Gastrocnemius medialis (tissue), 4 donors: Measurements from ENCODE around the gene KMT2B. TPM values are rescaled to one million over a fixed set of nuclear protein-coding genes. Genes with fewer than 3 reads are reported as not detected.

Source experiments
- ATAC-seq, 2 donors: fragments of 150-250 bp; one replicate each; pipeline ENCODE4 v1.9.1; 2016
- DNase-seq, 2 donors: peaks; one replicate each; pipeline ENCODE4 v3.0.0-alpha.2; 2019
- H3K27ac ChIP-seq, 4 donors: fragments of 200-600 bp; sonication (generic); 1 replicate in 1 of 4; 2 replicates in 3 of 4; pipeline ENCODE4 v1.5.1; 2016 to 2018; ENCODE audit warnings: mild to moderate bottlenecking in 2 of 4, moderate library complexity in 1 of 4
- H3K27me3 ChIP-seq, 3 donors: fragments of 200-600 bp; sonication (generic) in 2 of 3; 1 replicate in 1 of 3; 2 replicates in 2 of 3; pipeline versions ENCODE4 v1.5.1 to v1.6.0; 2016 to 2019; ENCODE audit warnings: mild to moderate bottlenecking in 1 of 3, moderate library complexity in 1 of 3
- H3K36me3 ChIP-seq, 2 donors: fragments of 200-600 bp; sonication (generic) in 1 of 2; one replicate each; pipeline ENCODE4 v1.5.1; 2017 to 2018
- H3K4me1 ChIP-seq, 2 donors: fragments of 200-600 bp; sonication (generic) in 1 of 2; one replicate each; pipeline ENCODE4 v1.5.1; 2016 to 2017; ENCODE audit warnings: mild to moderate bottlenecking in 2 of 2
- H3K4me3 ChIP-seq, 4 donors: fragments of 200-600 bp; sonication (generic) in 3 of 4; 1 replicate in 1 of 4; 2 replicates in 3 of 4; pipeline ENCODE4 v1.5.1; 2016 to 2019; ENCODE audit warnings: mild to moderate bottlenecking in 2 of 4
- H3K9me3 ChIP-seq, 3 donors: fragments of 200-600 bp; sonication (generic) in 2 of 3; 1 replicate in 1 of 3; 2 replicates in 2 of 3; pipeline ENCODE4 v1.5.1; 2016 to 2019
- POLR2A ChIP-seq, 2 donors: fragments of 450-650 bp; IDR thresholded peaks; one replicate each; pipeline ENCODE4 v1.6.1; 2017; ENCODE audit warnings: antibody characterized with exemption in 2 of 2, mild to moderate bottlenecking in 2 of 2, moderate library complexity in 2 of 2
- in situ Hi-C, 4 donors: fragments of 200-750 bp; cut with MboI; loops; one replicate each; pipeline versions ENCODE4 v1.15.0 to v1.8.0; 2017; ENCODE audit warnings: low sequenced_read_pairs in 4 of 4
- intact Hi-C: fragments of 100-400 bp; cut with DNase I; formaldehyde crosslinking; loops from one replicate; pipeline ENCODE4 v1.15.1; 2023; ENCODE audit warnings: low total_unique reads
- total RNA-seq, 4 donors: library from RNA; depleted of rRNA; stranded (reverse); fragments of >200 nt; gene quantifications; one replicate each; pipeline versions ENCODE4 v1.1.0 to v1.2.3, GENCODE V29; 2016
- TF ChIP-seq, protein P1 (sequence below), 5 experiments: fragments of 450-650 bp in 3 of 5; fragments of 200-600 bp in 2 of 5; sonication (generic) in 2 of 5; IDR thresholded peaks in 4 of 5; conservative IDR thresholded peaks in 1 of 5; 1 replicate in 4 of 5; 2 replicates in 1 of 5; pipeline ENCODE4 v1.5.1; 2016 to 2019; ENCODE audit warnings: antibody characterized with exemption in 5 of 5, mild to moderate bottlenecking in 3 of 5, moderate library complexity in 3 of 5

The KMT2B gene
- total RNA-seq, 4 donors from 2014 or later: 9.3 to 39.0 (median 16.8) TPM

- peaks cover 28 to 43% of the 10 kb centered on the region in 2 donors for H3K4me1 ChIP-seq
- ATAC-seq: peak; percentile 3 to 15
- H3K36me3 ChIP-seq: peaks cover 0 to 12% of the 10 kb centered on the region in 2 donors
- H3K27ac ChIP-seq: peak within 1 kb of the TSS; percentile 89 to 97 (median 95)
- intact Hi-C loops (loop anchor here (5.0 to 10.0 kb wide), 5 partner anchors 109 to 714 kb away; partner anchors contain the start of genes COX6B1, COX7A1, HPN and USF2), in situ Hi-C loops (loop anchor here in 1 of 4 donors (25.0 kb wide), 1 partner anchor 381 kb away; the partner anchor contains the start of gene CAPNS1)
- H3K27me3 ChIP-seq: no peaks in the 10 kb centered on the region
- peak within 1 kb of the TSS; percentile 57 to 84 (median 74) for H3K4me3 ChIP-seq
- DNase-seq: peak in 1 of 2 donors; percentile 74
- TF ChIP-seq, protein P1, sequence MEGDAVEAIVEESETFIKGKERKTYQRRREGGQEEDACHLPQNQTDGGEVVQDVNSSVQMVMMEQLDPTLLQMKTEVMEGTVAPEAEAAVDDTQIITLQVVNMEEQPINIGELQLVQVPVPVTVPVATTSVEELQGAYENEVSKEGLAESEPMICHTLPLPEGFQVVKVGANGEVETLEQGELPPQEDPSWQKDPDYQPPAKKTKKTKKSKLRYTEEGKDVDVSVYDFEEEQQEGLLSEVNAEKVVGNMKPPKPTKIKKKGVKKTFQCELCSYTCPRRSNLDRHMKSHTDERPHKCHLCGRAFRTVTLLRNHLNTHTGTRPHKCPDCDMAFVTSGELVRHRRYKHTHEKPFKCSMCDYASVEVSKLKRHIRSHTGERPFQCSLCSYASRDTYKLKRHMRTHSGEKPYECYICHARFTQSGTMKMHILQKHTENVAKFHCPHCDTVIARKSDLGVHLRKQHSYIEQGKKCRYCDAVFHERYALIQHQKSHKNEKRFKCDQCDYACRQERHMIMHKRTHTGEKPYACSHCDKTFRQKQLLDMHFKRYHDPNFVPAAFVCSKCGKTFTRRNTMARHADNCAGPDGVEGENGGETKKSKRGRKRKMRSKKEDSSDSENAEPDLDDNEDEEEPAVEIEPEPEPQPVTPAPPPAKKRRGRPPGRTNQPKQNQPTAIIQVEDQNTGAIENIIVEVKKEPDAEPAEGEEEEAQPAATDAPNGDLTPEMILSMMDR (IDR thresholded peaks at IDR 0.05 in 4 of 5, conservative IDR thresholded peaks at IDR 0.05 in 1 of 5): no peak
- TF ChIP-seq POLR2A (IDR thresholded peaks at IDR 0.05): peak; percentile 64 to 77
- no peaks in the 10 kb centered on the region for H3K9me3 ChIP-seq
These were observed 38.8 kb downstream of the KMT2B start, which contains the start of gene HSPB6 for GRCh38 chr19:35756377-35757230. Gene HSPB6, minus strand, starts transcription at chr19:35757029. Its CDS starts 21 bp downstream, at chr19:35757008.

GRCh38 chr19:35757231-35757748 lies 39.5 kb downstream of the KMT2B start:
- in situ Hi-C loops: loop anchor here in 1 of 4 donors (25.0 kb wide), 1 partner anchor 380 kb away; the partner anchor contains the start of gene CAPNS1

DNA sequence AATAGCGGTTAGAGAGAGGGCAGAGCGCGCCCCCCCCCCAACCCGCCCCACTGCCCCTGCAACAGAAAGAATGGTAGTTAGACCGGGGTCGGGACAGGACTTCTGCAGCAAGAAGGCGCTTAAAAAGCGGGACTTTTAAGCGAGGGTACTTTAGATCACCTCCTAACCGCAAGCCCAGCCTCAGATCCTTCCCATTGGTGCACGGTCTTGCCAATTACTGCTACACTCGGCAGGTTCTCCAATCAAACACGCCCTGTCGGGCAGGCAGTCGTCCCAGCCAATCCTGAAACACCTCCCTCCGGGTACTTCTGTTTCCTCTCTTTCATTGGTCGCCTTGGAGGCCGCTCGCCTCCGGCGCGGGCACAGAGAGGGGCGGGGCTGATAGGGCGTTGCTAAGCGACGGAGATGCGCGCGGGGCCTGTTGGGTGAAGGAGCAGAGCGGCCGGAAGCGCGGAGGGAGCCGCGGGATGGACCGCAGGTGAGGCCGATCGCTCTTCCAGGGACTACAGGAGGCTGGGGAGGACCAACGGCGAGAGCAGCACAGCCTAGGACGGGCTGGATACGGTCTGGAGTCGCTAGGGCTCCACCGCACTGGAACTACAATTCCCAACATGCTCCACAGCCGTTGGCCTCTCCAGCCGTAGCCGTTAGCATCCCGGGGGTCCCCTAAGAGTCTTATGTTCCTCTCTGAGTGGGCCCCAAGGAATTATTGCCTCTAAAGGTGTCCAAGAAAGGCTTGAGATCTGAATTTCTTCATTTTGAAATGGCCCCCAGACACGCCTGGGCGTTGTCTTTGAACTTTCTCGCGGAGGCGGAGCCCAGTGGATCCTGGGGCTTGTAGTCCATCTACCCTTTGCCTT lies 40.2 kb downstream of the KMT2B start, which contains the start of gene PROSER3:
TSS of gene PROSER3 (plus strand) at position 428 of the 860 bp plus-strand sequence. CDS start at position 468, 40 bp downstream.
- Histone ChIP-seq H3K4me3 (peak within 1 kb of the TSS; percentile 72 to 84 (median 76)), H3K27ac (peak within 1 kb of the TSS; percentile 89 to 97 (median 95)), H3K36me3 (peaks cover 0 to 2% of the 10 kb centered on the region in 2 donors), H3K4me1 (peaks cover 28 to 43% of the 10 kb centered on the region in 2 donors), H3K9me3 (no peaks in the 10 kb centered on the region), H3K27me3 (no peaks in the 10 kb centered on the region)
- in situ Hi-C loops (loop anchor here in 1 of 4 donors (25.0 kb wide), 1 partner anchor 379 kb away; the partner anchor contains the start of gene CAPNS1), intact Hi-C loops (loop anchor here (1.0 to 10.0 kb wide), 6 partner anchors 17 to 716 kb away; partner anchors contain the start of genes ARHGAP33, COX6B1, COX7A1 and HPN)
- TF ChIP-seq, protein P1 (IDR thresholded peaks at IDR 0.05 in 4 of 5, conservative IDR thresholded peaks at IDR 0.05 in 1 of 5): no peak
- TF ChIP-seq POLR2A (IDR thresholded peaks at IDR 0.05): peak; percentile 56 to 82
- peak; percentile 99 to 100 for DNase-seq
- ATAC-seq: peak; percentile 85 to 91

More at GRCh38 chr19:35757231-35757748, 39.5 kb downstream of the KMT2B start:
- no peaks in the 10 kb centered on the region for H3K9me3 ChIP-seq
- peak overlapping the region; percentile 57 to 84 (median 74) for H3K4me3 ChIP-seq
- TF ChIP-seq, protein P1 (IDR thresholded peaks at IDR 0.05 in 4 of 5, conservative IDR thresholded peaks at IDR 0.05 in 1 of 5): no peak
- peak; percentile 7 to 59 for TF ChIP-seq POLR2A (IDR thresholded peaks at IDR 0.05)
- peak overlapping the region; percentile 89 to 97 (median 95) for H3K27ac ChIP-seq
- peaks cover 0 to 9% of the 10 kb centered on the region in 2 donors for H3K36me3 ChIP-seq
- peak; percentile 66 to 91 for DNase-seq
- ATAC-seq: peak; percentile 47 to 55
- no peaks in the 10 kb centered on the region for H3K27me3 ChIP-seq
- peaks cover 28 to 43% of the 10 kb centered on the region in 2 donors for H3K4me1 ChIP-seq
- intact Hi-C loops: loop anchor here (5.0 to 10.0 kb wide), 5 partner anchors 110 to 715 kb away; partner anchors contain the start of genes COX6B1, COX7A1, HPN and USF2
